Nephron progenitor cell (in vitro differentiated cells): ENCODE data around the gene GRPEL2.

Source experiments
- DNase-seq: peaks from one replicate; pipeline ENCODE4 v3.0.0; 2021
- H3K27ac Mint-ChIP-seq: 2 replicates; pipeline ENCODE4 v1.8.0; 2021; ENCODE audit warnings: mild to moderate bottlenecking, moderate library complexity, mixed read lengths
- H3K27me3 Mint-ChIP-seq: 2 replicates; pipeline ENCODE4 v1.8.0; 2021; ENCODE audit warnings: mild to moderate bottlenecking, low read depth, mixed read lengths; ENCODE audit not compliant: poor library complexity
- H3K36me3 Mint-ChIP-seq: 2 replicates; pipeline ENCODE4 v1.8.0; 2021; ENCODE audit warnings: low read depth, mixed read lengths
- H3K4me1 Mint-ChIP-seq: 2 replicates; pipeline ENCODE4 v1.8.0; 2021; ENCODE audit warnings: mixed read lengths
- H3K4me3 Mint-ChIP-seq: 2 replicates; pipeline ENCODE4 v1.8.0; 2021; ENCODE audit warnings: mild to moderate bottlenecking, moderate library complexity, mixed read lengths
- H3K9me3 Mint-ChIP-seq: 2 replicates; pipeline ENCODE4 v1.8.0; 2021; ENCODE audit warnings: mild to moderate bottlenecking, moderate library complexity, mixed read lengths
- TF ChIP-seq, protein P1 (sequence below): fragments of 200-600 bp; sonication (generic); IDR thresholded peaks from 2 replicates; pipeline ENCODE4 v1.5.0; 2021; ENCODE audit warnings: antibody characterized with exemption

Gene GRPEL2

GRCh38 chr5:149328177-149328576, 17.1 kb upstream of the GRPEL2 start:
- peaks cover 15% of the 10 kb centered on the region for H3K4me1 Mint-ChIP-seq
- no peak overlapping the region for H3K4me3 Mint-ChIP-seq
- TF ChIP-seq, protein P1, sequence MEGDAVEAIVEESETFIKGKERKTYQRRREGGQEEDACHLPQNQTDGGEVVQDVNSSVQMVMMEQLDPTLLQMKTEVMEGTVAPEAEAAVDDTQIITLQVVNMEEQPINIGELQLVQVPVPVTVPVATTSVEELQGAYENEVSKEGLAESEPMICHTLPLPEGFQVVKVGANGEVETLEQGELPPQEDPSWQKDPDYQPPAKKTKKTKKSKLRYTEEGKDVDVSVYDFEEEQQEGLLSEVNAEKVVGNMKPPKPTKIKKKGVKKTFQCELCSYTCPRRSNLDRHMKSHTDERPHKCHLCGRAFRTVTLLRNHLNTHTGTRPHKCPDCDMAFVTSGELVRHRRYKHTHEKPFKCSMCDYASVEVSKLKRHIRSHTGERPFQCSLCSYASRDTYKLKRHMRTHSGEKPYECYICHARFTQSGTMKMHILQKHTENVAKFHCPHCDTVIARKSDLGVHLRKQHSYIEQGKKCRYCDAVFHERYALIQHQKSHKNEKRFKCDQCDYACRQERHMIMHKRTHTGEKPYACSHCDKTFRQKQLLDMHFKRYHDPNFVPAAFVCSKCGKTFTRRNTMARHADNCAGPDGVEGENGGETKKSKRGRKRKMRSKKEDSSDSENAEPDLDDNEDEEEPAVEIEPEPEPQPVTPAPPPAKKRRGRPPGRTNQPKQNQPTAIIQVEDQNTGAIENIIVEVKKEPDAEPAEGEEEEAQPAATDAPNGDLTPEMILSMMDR: no peak
- peaks cover 9% of the 10 kb centered on the region for H3K36me3 Mint-ChIP-seq
- H3K9me3 Mint-ChIP-seq: no peaks in the 10 kb centered on the region
- no peak overlapping the region for H3K27ac Mint-ChIP-seq
- peaks cover 8% of the 10 kb centered on the region for H3K27me3 Mint-ChIP-seq
- no peak for DNase-seq

- no peak for DNase-seq
- TF ChIP-seq, protein P1: no peak
- no peaks in the 10 kb centered on the region for H3K36me3 Mint-ChIP-seq
- no peak overlapping the region for H3K27ac Mint-ChIP-seq
- peaks cover 8% of the 10 kb centered on the region for H3K4me1 Mint-ChIP-seq
- H3K27me3 Mint-ChIP-seq: peaks cover 5% of the 10 kb centered on the region
- H3K4me3 Mint-ChIP-seq: no peak overlapping the region
- no peaks in the 10 kb centered on the region for H3K9me3 Mint-ChIP-seq
These were observed 11.4 kb upstream of the GRPEL2 start for GRCh38 chr5:149333711-149334443.

DNA sequence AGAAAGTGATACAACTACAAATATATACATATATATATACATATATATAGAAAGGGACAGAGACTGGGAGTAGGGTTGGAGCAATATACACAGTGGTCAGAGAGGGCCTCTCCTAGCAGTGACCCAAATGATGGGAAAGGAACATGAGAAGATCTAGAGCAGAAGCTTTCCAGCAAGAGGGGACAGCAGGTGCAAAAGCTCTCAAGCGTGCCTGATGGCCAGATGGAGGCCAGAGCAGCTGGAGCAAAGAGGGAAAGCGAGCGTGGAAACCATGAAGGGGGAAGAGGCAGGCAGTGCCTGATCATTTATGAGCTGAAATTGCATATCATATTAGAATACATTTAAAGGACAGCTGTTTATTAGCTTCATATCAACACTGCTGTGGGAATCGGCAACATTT, 7.6 kb upstream of the GRPEL2 start:
- no peak overlapping the region for H3K27ac Mint-ChIP-seq
- H3K4me1 Mint-ChIP-seq: peaks cover 8% of the 10 kb centered on the region
- H3K27me3 Mint-ChIP-seq: peaks cover under 1% of the 10 kb centered on the region
- H3K9me3 Mint-ChIP-seq: no peaks in the 10 kb centered on the region
- no peak for DNase-seq
- TF ChIP-seq, protein P1: no peak
- H3K4me3 Mint-ChIP-seq: no peak overlapping the region
- H3K36me3 Mint-ChIP-seq: no peaks in the 10 kb centered on the region

DNA sequence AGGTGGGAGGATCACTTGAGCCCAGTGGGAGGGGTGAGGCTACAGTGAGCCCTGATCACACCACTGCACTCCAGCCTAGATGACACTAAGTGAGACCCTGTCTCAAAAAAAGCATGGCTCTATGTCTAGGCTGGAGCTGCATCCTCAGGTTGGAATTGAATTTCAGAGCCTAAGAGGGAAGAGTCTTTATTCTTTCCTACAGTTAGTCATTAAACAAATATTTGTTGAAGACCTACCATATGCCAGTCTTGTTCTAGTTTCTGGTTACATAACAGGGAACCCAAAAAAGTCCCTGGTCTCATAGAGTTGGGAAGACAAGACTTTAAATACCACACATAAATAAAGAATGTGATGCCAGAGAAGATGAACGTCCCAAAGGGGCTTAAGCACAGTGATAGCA, 6.9 kb upstream of the GRPEL2 start:
- peaks cover 8% of the 10 kb centered on the region for H3K4me1 Mint-ChIP-seq
- H3K4me3 Mint-ChIP-seq: no peak overlapping the region
- no peak overlapping the region for H3K27ac Mint-ChIP-seq
- TF ChIP-seq, protein P1: no peak
- H3K9me3 Mint-ChIP-seq: no peaks in the 10 kb centered on the region
- no peaks in the 10 kb centered on the region for H3K27me3 Mint-ChIP-seq
- H3K36me3 Mint-ChIP-seq: no peaks in the 10 kb centered on the region
- DNase-seq: no peak

DNA sequence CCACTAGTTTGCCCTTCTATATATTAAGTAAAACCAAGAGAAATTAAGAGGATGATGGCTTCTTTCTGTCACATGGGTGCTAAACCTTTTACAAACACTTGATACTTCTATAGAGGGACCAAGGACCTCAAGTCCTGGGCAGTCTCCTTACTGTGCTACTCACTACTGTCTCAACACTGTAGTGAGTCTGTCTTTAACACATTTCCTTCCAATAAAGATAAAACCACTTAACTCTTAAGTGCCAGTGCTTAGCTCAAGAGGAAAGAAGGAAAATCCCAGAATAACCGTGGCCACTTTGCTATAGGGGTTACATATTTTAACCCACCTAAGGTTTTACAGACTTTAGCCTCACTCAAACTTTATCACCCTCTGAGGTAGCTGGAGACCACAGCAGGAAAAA, 4.4 kb upstream of the GRPEL2 start:
- H3K36me3 Mint-ChIP-seq: no peaks in the 10 kb centered on the region
- TF ChIP-seq, protein P1: no peak
- H3K4me1 Mint-ChIP-seq: peaks cover 26% of the 10 kb centered on the region
- no peaks in the 10 kb centered on the region for H3K27me3 Mint-ChIP-seq
- no peak for DNase-seq
- H3K4me3 Mint-ChIP-seq: no peak overlapping the region
- no peaks in the 10 kb centered on the region for H3K9me3 Mint-ChIP-seq
- no peak overlapping the region for H3K27ac Mint-ChIP-seq

GRCh38 chr5:149341876-149342275, 3.4 kb upstream of the GRPEL2 start:
- Mint-ChIP-seq H3K27me3 (no peaks in the 10 kb centered on the region), H3K27ac (no peak overlapping the region), H3K36me3 (no peaks in the 10 kb centered on the region), H3K4me1 (peaks cover 34% of the 10 kb centered on the region), H3K4me3 (no peak overlapping the region), H3K9me3 (no peaks in the 10 kb centered on the region)
- TF ChIP-seq, protein P1: no peak
- no peak for DNase-seq
